Neural cell (in vitro differentiated cells): Measurements from ENCODE around the gene TUBGCP2. TPM values are rescaled to one million over a fixed set of nuclear protein-coding genes. Genes with fewer than 3 reads are reported as not detected.

Experiments
- H2AFZ ChIP-seq: fragments of 200-600, 300-800 bp; sonication (generic), shearing (Covaris generic); 2 replicates; pipeline ENCODE4 v1.6.0; 2014; ENCODE audit warnings: low read depth, mild to moderate bottlenecking, antibody characterized with exemption, low read length, moderate library complexity
- H3F3A ChIP-seq: fragments of 200-600 bp; shearing (Covaris generic); 2 replicates; pipeline ENCODE4 v1.6.1; 2016; ENCODE audit warnings: mild to moderate bottlenecking, moderate library complexity, mixed read lengths, antibody characterized with exemption, low read length; ENCODE audit not compliant: insufficient read depth, poor library complexity, severe bottlenecking
- H3K27ac ChIP-seq: fragments of 200-600, 300-800 bp; sonication (generic), shearing (Covaris generic); 2 replicates; pipeline ENCODE4 v1.5.1; 2014; ENCODE audit warnings: mild to moderate bottlenecking, low read length, moderate library complexity
- H3K27me3 ChIP-seq: fragments of 300-800, 200-600 bp; sonication (generic), shearing (Covaris generic); 2 replicates; pipeline ENCODE4 v1.6.0; 2014; ENCODE audit warnings: mild to moderate bottlenecking, low read depth, low read length, moderate library complexity; ENCODE audit not compliant: insufficient read depth
- H3K36me3 ChIP-seq: fragments of 300-800, 200-600 bp; sonication (generic), shearing (Covaris generic); 2 replicates; pipeline ENCODE4 v1.5.1; 2014; ENCODE audit warnings: mild to moderate bottlenecking, antibody characterized with exemption, low read length, moderate library complexity; ENCODE audit not compliant: insufficient read depth
- H3K4me2 ChIP-seq: fragments of 300-800, 200-600 bp; sonication (generic), shearing (Covaris generic); 2 replicates; pipeline ENCODE4 v1.6.0; 2014; ENCODE audit warnings: mild to moderate bottlenecking, low read length
- H3K4me3 ChIP-seq: fragments of 300-800, 200-600 bp; sonication (generic), shearing (Covaris generic); 2 replicates; pipeline ENCODE4 v1.5.1; 2014; ENCODE audit warnings: mild to moderate bottlenecking, low read length, moderate library complexity
- H3K79me2 ChIP-seq: fragments of 200-600 bp; shearing (Covaris generic); replicated peaks from 2 replicates; pipeline ENCODE4 v1.6.0; 2014; ENCODE audit warnings: mild to moderate bottlenecking, low read length, moderate library complexity; ENCODE audit not compliant: insufficient read depth
- H3K9ac ChIP-seq: fragments of 300-800, 200-600 bp; sonication (generic), shearing (Covaris generic); 2 replicates; pipeline ENCODE4 v1.6.1; 2016; ENCODE audit warnings: mild to moderate bottlenecking, low read length, mixed read lengths
- H3K9me2 ChIP-seq: fragments of 200-600 bp; shearing (Covaris generic); 2 replicates; pipeline ENCODE4 v1.6.1; 2016; ENCODE audit warnings: mild to moderate bottlenecking, low read length, mixed read lengths; ENCODE audit not compliant: insufficient read depth
- H3K9me3 ChIP-seq: fragments of 200-600, 300-800 bp; sonication (generic), shearing (Covaris generic); 2 replicates; pipeline ENCODE4 v1.6.1; 2016; ENCODE audit warnings: mild to moderate bottlenecking, mixed run types, low read length, moderate library complexity, mixed read lengths
- H4K20me1 ChIP-seq: fragments of 200-600 bp; shearing (Covaris generic); 2 replicates; pipeline ENCODE4 v1.6.1; 2016; ENCODE audit warnings: mild to moderate bottlenecking, mixed run types; ENCODE audit not compliant: insufficient read depth
- EP300 ChIP-seq: fragments of 450-650 bp; conservative IDR thresholded peaks from 2 replicates; pipeline ENCODE4 v1.6.1; 2014; ENCODE audit warnings: antibody characterized with exemption, mild to moderate bottlenecking, moderate library complexity; ENCODE audit not compliant: poor library complexity, severe bottlenecking
- EZH2 ChIP-seq: fragments of 200-600, 300-800 bp; shearing (Covaris generic), sonication (generic); IDR thresholded peaks from 2 replicates; pipeline ENCODE4 v1.6.1; 2014; ENCODE audit warnings: antibody characterized with exemption, low read length, borderline replicate concordance, mild to moderate bottlenecking; ENCODE audit not compliant: insufficient read depth, poor library complexity, severe bottlenecking
- MXI1 ChIP-seq: fragments of 450-650 bp; conservative IDR thresholded peaks from 2 replicates; pipeline ENCODE4 v1.6.1; 2014; ENCODE audit warnings: antibody characterized with exemption, mild to moderate bottlenecking; ENCODE audit not compliant: poor library complexity, severe bottlenecking
- POLR2AphosphoS5 ChIP-seq: IDR thresholded peaks from 2 replicates; pipeline ENCODE4 v1.6.1; 2012
- RAD21 ChIP-seq: fragments of 450-650 bp; conservative IDR thresholded peaks from 2 replicates; pipeline ENCODE4 v1.6.1; 2014; ENCODE audit warnings: antibody characterized with exemption, mild to moderate bottlenecking, moderate library complexity
- REST ChIP-seq: IDR thresholded peaks from 2 replicates; pipeline ENCODE4 v1.6.1; 2012; ENCODE audit warnings: borderline replicate concordance
- SMC3 ChIP-seq: fragments of 450-650 bp; conservative IDR thresholded peaks from 2 replicates; pipeline ENCODE4 v1.6.1; 2014; ENCODE audit warnings: antibody characterized with exemption, mild to moderate bottlenecking, moderate library complexity; ENCODE audit not compliant: poor library complexity
- TAF1 ChIP-seq: IDR thresholded peaks from 2 replicates; pipeline ENCODE4 v1.6.1; 2012; ENCODE audit warnings: low read depth
- polyA plus RNA-seq: library from polyadenylated mRNA; depleted of rRNA; stranded (reverse); fragments of >200 nt; gene quantifications from 2 replicates; pipeline ENCODE4 v1.2.3, GENCODE V29; 2014
- TF ChIP-seq, protein P1 (sequence below): fragments of 450-650 bp; IDR thresholded peaks from 2 replicates; pipeline ENCODE4 v1.5.1; 2014; ENCODE audit warnings: antibody characterized with exemption, mild to moderate bottlenecking, moderate library complexity; ENCODE audit not compliant: poor library complexity, severe bottlenecking

Gene TUBGCP2
- polyA plus RNA-seq, 1 donor from 2014 or later, result 34.5 TPM

DNA sequence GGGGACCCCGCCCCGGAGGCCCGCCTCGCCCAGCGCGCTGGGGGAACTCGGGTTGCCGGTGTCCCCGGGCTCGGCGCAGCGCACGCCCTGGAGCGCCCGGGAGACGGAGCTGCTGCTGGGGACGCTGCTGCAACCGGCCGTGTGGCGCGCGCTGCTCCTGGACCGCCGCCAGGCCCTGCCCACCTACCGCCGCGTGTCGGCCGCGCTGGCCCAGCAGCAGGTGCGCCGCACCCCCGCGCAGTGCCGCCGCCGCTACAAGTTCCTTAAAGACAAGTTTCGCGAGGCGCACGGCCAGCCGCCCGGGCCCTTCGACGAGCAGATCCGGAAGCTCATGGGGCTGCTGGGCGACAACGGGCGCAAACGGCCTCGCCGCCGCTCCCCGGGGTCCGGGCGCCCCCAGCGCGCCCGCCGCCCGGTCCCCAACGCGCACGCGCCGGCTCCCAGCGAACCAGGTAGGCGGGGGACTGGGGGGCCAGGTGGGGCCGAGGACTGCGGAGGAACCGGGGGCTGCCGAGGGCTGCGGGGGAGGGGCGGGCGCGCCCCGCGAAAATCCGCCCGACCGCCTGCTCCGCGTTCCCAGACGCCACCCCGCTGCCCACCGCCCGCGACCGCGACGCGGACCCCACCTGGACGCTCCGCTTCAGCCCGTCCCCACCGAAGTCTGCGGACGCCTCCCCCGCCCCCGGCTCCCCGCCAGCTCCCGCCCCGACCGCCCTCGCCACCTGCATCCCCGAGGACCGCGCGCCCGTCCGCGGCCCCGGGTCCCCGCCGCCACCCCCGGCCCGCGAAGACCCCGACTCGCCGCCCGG is 78.1 kb downstream of the TUBGCP2 start:
- H3K27me3 ChIP-seq, result peaks cover 66% of the 10 kb centered on the region
- no peak overlapping the region for H3K27ac ChIP-seq
- no peaks in the 10 kb centered on the region for H3K9me3 ChIP-seq
- no peaks in the 10 kb centered on the region for H3K79me2 ChIP-seq
- H3K4me3 ChIP-seq, result peak overlapping the region; percentile 43
- H2AFZ ChIP-seq, result no peak overlapping the region
- H3K36me3 ChIP-seq, result no peaks in the 10 kb centered on the region
- TF ChIP-seq SMC3, result no peak
- TF ChIP-seq RAD21, result peak; percentile 14
- no peak for TF ChIP-seq TAF1
- TF ChIP-seq MXI1, result peak; percentile 39
- H3K9ac ChIP-seq, result no peak overlapping the region
- H3K9me2 ChIP-seq, result no peaks in the 10 kb centered on the region
- no peak overlapping the region for H3K4me2 ChIP-seq
- H3F3A ChIP-seq, result no peaks in the 10 kb centered on the region
- H4K20me1 ChIP-seq, result no peaks in the 10 kb centered on the region

- Histone ChIP-seq H3K9me3 (no peaks in the 10 kb centered on the region), H2AFZ (no peak within 1 kb of the TSS), H3K9me2 (no peaks in the 10 kb centered on the region), H3K4me2 (no peak within 1 kb of the TSS), H3F3A (no peaks in the 10 kb centered on the region), H3K36me3 (no peaks in the 10 kb centered on the region), H3K79me2 (no peaks in the 10 kb centered on the region), H3K27me3 (peaks cover 60% of the 10 kb centered on the region), H4K20me1 (no peaks in the 10 kb centered on the region), H3K27ac (no peak within 1 kb of the TSS), H3K9ac (no peak within 1 kb of the TSS), H3K4me3 (peak within 1 kb of the TSS; percentile 43)
- no peak for TF ChIP-seq RAD21
- no peak for TF ChIP-seq EP300
- no peak for TF ChIP-seq SMC3
- no peak for TF ChIP-seq POLR2AphosphoS5
- TF ChIP-seq EZH2, result no peak
- TF ChIP-seq MXI1, result no peak
- TF ChIP-seq REST, result no peak
- TF ChIP-seq, protein P1, sequence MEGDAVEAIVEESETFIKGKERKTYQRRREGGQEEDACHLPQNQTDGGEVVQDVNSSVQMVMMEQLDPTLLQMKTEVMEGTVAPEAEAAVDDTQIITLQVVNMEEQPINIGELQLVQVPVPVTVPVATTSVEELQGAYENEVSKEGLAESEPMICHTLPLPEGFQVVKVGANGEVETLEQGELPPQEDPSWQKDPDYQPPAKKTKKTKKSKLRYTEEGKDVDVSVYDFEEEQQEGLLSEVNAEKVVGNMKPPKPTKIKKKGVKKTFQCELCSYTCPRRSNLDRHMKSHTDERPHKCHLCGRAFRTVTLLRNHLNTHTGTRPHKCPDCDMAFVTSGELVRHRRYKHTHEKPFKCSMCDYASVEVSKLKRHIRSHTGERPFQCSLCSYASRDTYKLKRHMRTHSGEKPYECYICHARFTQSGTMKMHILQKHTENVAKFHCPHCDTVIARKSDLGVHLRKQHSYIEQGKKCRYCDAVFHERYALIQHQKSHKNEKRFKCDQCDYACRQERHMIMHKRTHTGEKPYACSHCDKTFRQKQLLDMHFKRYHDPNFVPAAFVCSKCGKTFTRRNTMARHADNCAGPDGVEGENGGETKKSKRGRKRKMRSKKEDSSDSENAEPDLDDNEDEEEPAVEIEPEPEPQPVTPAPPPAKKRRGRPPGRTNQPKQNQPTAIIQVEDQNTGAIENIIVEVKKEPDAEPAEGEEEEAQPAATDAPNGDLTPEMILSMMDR, result no peak
- TF ChIP-seq TAF1, result no peak
Measured at GRCh38 chr10:133230044-133230361, 78.7 kb downstream of the TUBGCP2 start, which contains the start of gene UTF1. Gene UTF1 (plus strand): TSS chr10:133230217. CDS start chr10:133230289, 72 bp downstream.
